ENCODE measurements around the gene HLA-DRA.

GRCh38 chr6:32459781-32460424 lies 20.2 kb downstream of the HLA-DRA start:
- TF ChIP-seq, protein P1, sequence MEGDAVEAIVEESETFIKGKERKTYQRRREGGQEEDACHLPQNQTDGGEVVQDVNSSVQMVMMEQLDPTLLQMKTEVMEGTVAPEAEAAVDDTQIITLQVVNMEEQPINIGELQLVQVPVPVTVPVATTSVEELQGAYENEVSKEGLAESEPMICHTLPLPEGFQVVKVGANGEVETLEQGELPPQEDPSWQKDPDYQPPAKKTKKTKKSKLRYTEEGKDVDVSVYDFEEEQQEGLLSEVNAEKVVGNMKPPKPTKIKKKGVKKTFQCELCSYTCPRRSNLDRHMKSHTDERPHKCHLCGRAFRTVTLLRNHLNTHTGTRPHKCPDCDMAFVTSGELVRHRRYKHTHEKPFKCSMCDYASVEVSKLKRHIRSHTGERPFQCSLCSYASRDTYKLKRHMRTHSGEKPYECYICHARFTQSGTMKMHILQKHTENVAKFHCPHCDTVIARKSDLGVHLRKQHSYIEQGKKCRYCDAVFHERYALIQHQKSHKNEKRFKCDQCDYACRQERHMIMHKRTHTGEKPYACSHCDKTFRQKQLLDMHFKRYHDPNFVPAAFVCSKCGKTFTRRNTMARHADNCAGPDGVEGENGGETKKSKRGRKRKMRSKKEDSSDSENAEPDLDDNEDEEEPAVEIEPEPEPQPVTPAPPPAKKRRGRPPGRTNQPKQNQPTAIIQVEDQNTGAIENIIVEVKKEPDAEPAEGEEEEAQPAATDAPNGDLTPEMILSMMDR (IDR thresholded peaks at IDR 0.05) = no peak
- no peak for TF ChIP-seq POLR2A (IDR thresholded peaks at IDR 0.05)
